HG03460 (cell line): ENCODE results near the gene RALGAPA2.

Experiments
- ATAC-seq: cut with Tn5 transposase; IDR thresholded peaks from one replicate; pipeline ENCODE4 v1.9.1; 2021; ENCODE audit not compliant: unreplicated experiment

The RALGAPA2 gene

GRCh38 chr20:20412750-20413149 is 299.7 kb downstream of the RALGAPA2 start:
- ATAC-seq = no peak

- no peak for ATAC-seq
Observed at GRCh38 chr20:20411836-20412235, 300.6 kb downstream of the RALGAPA2 start.

GRCh38 chr20:20411402-20411801 is 301.0 kb downstream of the RALGAPA2 start:
- no peak for ATAC-seq

- no peak for ATAC-seq
Observed at GRCh38 chr20:20410678-20411077, 301.8 kb downstream of the RALGAPA2 start.

- ATAC-seq = no peak
Observed at GRCh38 chr20:20409331-20409730, 303.1 kb downstream of the RALGAPA2 start.

GRCh38 chr20:20407891-20408805 is 304.3 kb downstream of the RALGAPA2 start:
- no peak for ATAC-seq

- ATAC-seq = no peak
Observed at GRCh38 chr20:20406306-20406705, 306.1 kb downstream of the RALGAPA2 start.

GRCh38 chr20:20405623-20406022 is 306.8 kb downstream of the RALGAPA2 start:
- ATAC-seq = no peak

GRCh38 chr20:20404633-20405032 is 307.8 kb downstream of the RALGAPA2 start:
- ATAC-seq = no peak

GRCh38 chr20:20401991-20402390 is 310.5 kb downstream of the RALGAPA2 start:
- ATAC-seq = no peak

- no peak for ATAC-seq
Observed at GRCh38 chr20:20399531-20400500, 312.6 kb downstream of the RALGAPA2 start.

GRCh38 chr20:20398123-20398522 is 314.3 kb downstream of the RALGAPA2 start:
- ATAC-seq = no peak

- ATAC-seq = no peak
Observed at GRCh38 chr20:20396794-20397193, 315.6 kb downstream of the RALGAPA2 start.

GRCh38 chr20:20395903-20396568 is 316.4 kb downstream of the RALGAPA2 start:
- no peak for ATAC-seq

- no peak for ATAC-seq
Observed at GRCh38 chr20:20395087-20395486, 317.4 kb downstream of the RALGAPA2 start.

GRCh38 chr20:20393207-20394120 is 319.0 kb downstream of the RALGAPA2 start:
- ATAC-seq = no peak

GRCh38 chr20:20391766-20392165 is 320.7 kb downstream of the RALGAPA2 start:
- ATAC-seq = no peak

GRCh38 chr20:20391115-20391514 is 321.3 kb downstream of the RALGAPA2 start:
- no peak for ATAC-seq

GRCh38 chr20:20390393-20390792 is 322.1 kb downstream of the RALGAPA2 start:
- no peak for ATAC-seq

- ATAC-seq = no peak
Observed at GRCh38 chr20:20386192-20386591, 326.3 kb downstream of the RALGAPA2 start.
